ENCODE measurements around the gene FAM20C.

DNA sequence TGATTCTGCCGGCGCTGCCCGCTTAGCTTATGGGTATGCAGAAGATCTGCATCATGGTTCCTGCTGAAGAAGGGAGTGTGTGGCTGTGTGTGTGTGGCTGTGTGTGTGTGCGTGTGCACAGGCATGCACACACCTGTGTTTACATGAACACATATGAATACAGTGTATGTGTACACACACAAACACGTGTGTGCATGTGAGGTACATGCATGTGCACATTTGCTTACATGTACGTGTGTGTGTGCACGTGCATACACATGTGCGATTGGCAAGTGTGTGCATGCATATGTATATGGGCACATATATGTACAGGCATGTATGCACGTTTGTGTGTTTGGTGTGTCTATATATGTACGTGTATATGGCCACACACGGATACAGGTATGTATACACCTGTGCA, 16.4 kb upstream of the FAM20C start:
- no peak for TF ChIP-seq POLR2AphosphoS5 (IDR thresholded peaks at IDR 0.05; ENCODE audit: low read length)
- TF ChIP-seq MYC (IDR thresholded peaks at IDR 0.05; ENCODE audit: insufficient read depth, insufficient read length, insufficient replicate concordance, low read length, severe bottlenecking), result no peak
- no peak for TF ChIP-seq SUZ12 (IDR thresholded peaks at IDR 0.05; ENCODE audit: unreplicated experiment)
- TF ChIP-seq ASH2L (IDR thresholded peaks at IDR 0.05; ENCODE audit: borderline replicate concordance, low read depth), result no peak
- TF ChIP-seq MTA3 (IDR thresholded peaks at IDR 0.05; ENCODE audit: borderline replicate concordance, low read length), result no peak
- TF ChIP-seq SIN3A (IDR thresholded peaks at IDR 0.05; ENCODE audit: low read depth, low read length), result no peak
- no peak for TF ChIP-seq BHLHE40 (IDR thresholded peaks at IDR 0.05; ENCODE audit: borderline replicate concordance in 1 of 2, low read depth in 2 of 2, low read length in 1 of 2)
- TF ChIP-seq FOXK2 (IDR thresholded peaks at IDR 0.05), result no peak
- no peak for TF ChIP-seq EZH2 (IDR thresholded peaks at IDR 0.05; ENCODE audit: borderline replicate concordance, control insufficient read depth, low read depth, low read length)
- TF ChIP-seq, protein P1, sequence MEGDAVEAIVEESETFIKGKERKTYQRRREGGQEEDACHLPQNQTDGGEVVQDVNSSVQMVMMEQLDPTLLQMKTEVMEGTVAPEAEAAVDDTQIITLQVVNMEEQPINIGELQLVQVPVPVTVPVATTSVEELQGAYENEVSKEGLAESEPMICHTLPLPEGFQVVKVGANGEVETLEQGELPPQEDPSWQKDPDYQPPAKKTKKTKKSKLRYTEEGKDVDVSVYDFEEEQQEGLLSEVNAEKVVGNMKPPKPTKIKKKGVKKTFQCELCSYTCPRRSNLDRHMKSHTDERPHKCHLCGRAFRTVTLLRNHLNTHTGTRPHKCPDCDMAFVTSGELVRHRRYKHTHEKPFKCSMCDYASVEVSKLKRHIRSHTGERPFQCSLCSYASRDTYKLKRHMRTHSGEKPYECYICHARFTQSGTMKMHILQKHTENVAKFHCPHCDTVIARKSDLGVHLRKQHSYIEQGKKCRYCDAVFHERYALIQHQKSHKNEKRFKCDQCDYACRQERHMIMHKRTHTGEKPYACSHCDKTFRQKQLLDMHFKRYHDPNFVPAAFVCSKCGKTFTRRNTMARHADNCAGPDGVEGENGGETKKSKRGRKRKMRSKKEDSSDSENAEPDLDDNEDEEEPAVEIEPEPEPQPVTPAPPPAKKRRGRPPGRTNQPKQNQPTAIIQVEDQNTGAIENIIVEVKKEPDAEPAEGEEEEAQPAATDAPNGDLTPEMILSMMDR (IDR thresholded peaks at IDR 0.05 in 2 of 3, conservative IDR thresholded peaks at IDR 0.05 in 1 of 3; ENCODE audit: control insufficient read depth in 2 of 3, extremely low read depth in 1 of 3, insufficient read depth in 1 of 3, low read depth in 3 of 3, low read length in 3 of 3), result no peak
